ENCODE data around the gene MARK3. TPM values are rescaled to one million over a fixed set of nuclear protein-coding genes. Genes with fewer than 3 reads are reported as not detected.

The MARK3 gene
- polyA plus RNA-seq, 1 donor, result 64.4 TPM

GRCh38 chr14:103488071-103488470 lies 102.9 kb downstream of the MARK3 start:
- DNase-seq (ENCODE audit: low read depth), result no peak

- DNase-seq (ENCODE audit: low read depth), result no peak
These were observed 103.7 kb downstream of the MARK3 start for GRCh38 chr14:103488960-103489359.

DNA sequence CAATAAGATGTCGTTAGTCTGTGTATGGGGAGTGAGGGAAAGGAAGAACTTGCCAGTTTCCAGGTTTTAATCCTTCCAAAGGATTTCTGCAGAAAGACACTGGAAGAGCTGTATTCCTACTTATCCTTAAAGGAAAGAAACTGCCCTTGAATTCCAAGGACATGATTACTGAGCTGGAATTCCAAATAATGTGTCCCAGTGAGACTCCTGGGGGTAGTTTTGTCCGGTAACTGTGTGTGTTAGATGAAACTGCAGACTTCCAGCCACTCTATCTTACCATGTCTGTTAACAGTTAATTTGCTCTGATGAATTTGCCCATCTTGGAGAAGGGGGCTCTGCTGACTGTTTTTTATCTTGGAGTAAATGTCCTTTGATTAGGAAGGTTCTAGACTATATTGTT lies 104.4 kb downstream of the MARK3 start:
- DNase-seq (ENCODE audit: low read depth), result no peak

GRCh38 chr14:103491691-103492090 lies 106.5 kb downstream of the MARK3 start:
- no peak for DNase-seq (ENCODE audit: low read depth)

DNA sequence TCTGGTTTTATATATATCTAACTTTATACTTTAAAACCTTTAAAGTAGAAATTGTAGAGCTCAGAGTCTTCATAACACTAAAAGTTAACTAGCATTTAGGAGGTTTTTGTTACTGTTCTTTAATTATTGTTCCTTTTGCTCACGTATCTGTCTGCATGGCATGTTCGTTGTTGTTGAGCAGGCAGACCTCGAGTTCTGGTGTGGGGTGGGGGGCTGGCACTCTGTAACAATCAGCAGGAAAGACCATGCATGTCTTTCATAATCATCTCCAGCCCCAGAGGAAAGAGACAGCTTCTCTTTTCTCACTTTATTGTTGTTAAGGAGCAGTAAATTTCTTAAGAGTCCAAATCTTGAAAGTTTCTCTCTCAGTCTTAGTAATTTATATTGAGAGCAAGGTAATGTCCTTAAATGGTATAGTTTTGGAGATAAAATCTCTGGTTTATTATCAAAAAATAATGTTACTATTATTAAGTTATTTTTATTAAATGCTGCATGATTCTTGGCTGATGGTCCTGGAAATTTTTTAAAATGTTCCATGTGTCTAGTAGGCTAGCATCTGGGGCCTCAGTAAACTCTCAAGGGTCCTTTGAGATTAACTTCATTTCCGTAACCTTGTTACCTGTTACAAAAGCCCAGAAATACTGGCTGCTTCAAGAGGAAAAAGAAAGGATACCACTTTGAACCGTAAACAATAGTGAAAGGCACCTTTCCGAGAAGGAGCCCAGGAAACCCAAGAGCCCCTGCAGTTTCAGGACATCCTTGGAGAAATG lies 107.1 kb downstream of the MARK3 start:
- DNase-seq (ENCODE audit: low read depth), result peak; percentile 47

DNA sequence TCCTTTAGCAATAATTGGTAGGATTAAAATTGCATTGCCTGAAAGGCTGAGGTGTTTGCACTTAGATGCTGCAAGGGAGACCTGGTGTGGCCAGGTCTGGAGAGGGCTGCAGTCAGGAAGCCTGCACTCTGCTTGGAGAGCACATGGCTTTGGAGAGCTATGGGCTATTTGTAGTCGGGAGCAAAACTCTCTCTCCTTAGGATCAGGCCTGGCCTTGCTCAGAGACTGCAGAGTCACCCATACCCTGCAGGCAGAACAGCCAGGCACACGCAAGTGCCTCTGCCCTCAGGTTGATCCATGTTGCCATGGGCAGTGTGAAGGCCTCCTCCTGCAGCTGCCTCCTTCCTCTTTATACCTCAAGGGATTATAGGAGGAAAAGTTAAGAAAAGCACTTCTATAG lies 110.6 kb downstream of the MARK3 start:
- no peak for DNase-seq (ENCODE audit: low read depth)

DNA sequence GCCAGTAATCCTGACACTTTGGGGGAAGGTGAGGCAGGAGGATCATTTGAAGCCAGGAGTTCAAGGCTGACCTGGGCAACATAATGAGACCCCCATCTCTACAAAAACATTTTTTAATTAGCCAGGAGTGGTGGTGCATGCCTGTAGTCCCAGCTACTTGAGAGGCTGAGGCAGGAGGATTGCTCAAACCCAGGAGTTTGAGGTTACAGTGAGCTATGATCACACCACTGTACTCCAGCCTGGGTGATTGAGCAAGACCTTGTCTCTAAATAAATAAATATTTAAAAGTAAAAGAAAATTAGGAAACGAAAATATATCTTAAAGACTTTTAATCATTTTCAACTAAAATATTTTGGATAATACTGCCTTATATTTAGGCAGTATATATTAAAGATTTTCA lies 111.6 kb downstream of the MARK3 start:
- DNase-seq (ENCODE audit: low read depth), result no peak

DNA sequence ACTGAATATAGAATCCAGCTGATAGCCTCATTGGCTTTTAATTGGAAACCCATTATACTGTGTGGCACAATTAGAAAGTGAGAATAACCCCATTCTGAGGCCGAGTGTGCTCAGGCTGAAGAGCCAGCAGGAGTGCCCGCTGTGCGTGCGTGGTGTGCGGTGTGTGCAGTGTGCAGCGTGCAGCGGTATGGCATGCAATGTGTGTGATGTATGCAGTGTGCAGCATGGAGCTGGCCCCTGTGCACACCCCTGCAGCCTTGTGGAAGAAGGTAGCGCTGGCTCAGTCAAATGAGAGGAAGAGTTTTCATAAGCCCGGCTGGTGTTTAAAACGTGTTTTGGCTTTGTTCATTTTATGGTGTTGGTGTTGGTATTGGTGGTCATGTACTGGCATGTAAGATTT lies 114.5 kb downstream of the MARK3 start:
- DNase-seq (ENCODE audit: low read depth), result no peak

GRCh38 chr14:103500148-103500990 lies 115.2 kb downstream of the MARK3 start:
- peak; percentile 60 for DNase-seq (ENCODE audit: low read depth)

GRCh38 chr14:103501041-103501870 lies 116.0 kb downstream of the MARK3 start:
- DNase-seq (ENCODE audit: low read depth), result no peak

DNA sequence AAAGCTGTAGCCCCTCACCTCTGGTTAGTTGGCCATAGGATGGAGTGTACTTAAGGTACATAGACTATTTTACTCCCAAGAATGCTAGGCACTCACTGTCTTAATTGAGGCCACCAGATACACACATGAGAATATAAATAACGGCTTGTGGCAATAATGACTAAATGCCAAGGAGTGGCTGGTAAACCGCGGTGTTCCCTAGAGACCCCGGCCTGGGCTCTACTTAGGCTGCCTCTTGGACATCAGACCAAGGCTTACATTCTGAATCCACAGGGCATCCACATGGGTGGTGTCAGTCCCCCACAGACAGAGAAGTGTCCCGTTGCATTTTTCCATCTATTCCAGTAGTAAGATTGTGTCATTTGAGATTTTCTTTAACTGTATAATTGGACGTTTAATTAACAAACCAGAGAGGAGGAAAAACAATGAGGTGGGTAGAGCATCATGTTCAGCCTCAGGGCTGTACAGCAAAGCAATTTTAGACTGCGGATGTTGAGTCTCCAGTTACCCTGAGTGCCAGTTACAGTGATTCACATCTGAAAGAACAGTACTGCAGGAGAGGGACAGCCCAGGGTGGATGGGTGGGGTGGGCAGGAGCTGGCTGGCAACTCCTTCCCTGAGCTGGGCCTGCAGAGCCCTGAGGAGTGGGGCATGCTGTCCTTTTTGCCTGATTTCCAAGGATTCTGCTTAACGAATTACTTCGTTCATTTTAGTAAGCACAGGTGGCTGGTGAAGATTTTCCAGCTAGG lies 116.9 kb downstream of the MARK3 start:
- no peak for DNase-seq (ENCODE audit: low read depth)

DNA sequence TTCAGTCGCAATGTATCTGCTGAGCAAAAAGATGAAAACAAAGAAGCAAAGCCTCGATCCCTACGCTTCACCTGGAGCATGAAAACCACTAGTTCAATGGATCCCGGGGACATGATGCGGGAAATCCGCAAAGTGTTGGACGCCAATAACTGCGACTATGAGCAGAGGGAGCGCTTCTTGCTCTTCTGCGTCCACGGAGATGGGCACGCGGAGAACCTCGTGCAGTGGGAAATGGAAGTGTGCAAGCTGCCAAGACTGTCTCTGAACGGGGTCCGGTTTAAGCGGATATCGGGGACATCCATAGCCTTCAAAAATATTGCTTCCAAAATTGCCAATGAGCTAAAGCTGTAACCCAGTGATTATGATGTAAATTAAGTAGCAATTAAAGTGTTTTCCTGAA lies 117.7 kb downstream of the MARK3 start:
- DNase-seq (ENCODE audit: low read depth), result no peak

DNA sequence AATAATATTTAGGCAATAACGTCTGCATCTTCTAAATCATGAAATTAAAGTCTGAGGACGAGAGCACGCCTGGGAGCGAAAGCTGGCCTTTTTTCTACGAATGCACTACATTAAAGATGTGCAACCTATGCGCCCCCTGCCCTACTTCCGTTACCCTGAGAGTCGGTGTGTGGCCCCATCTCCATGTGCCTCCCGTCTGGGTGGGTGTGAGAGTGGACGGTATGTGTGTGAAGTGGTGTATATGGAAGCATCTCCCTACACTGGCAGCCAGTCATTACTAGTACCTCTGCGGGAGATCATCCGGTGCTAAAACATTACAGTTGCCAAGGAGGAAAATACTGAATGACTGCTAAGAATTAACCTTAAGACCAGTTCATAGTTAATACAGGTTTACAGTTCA lies 118.1 kb downstream of the MARK3 start:
- DNase-seq (ENCODE audit: low read depth), result no peak

DNA sequence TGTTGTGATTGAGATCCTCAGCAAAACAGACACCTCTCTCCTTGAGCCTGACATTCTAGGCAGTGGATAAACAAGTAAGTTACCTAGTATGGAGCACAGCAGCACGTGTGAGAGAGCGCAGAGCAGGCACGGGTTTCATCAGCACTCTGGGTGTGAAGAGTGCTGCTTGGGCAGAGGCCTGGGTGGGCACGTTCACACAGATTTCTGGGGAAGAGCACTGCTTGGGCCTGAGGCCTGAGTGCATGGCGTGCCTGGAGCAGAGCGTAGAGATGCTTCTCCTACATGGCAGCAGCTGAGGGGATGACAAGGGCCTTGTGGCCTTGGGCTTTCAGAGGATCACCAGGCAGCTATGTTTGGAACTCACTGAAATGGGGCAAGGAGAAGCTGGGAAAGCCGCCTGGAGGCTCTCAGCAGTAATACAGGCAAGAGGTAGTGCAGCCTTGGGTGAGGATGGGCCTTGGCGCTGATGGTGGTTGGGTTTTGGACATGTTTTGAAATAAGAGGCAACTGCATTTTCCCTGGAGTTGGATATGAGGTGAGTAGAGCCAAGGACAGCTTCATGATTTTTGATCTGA lies 119.9 kb downstream of the MARK3 start:
- DNase-seq (ENCODE audit: low read depth), result no peak

GRCh38 chr14:103507751-103508150 lies 122.5 kb downstream of the MARK3 start:
- DNase-seq (ENCODE audit: low read depth), result no peak

- no peak for DNase-seq (ENCODE audit: low read depth)
These were observed 123.5 kb downstream of the MARK3 start for GRCh38 chr14:103508521-103509329.

- DNase-seq (ENCODE audit: low read depth), result no peak
These were observed 124.9 kb downstream of the MARK3 start for GRCh38 chr14:103509864-103510723.

- DNase-seq (ENCODE audit: low read depth), result no peak
These were observed 125.8 kb downstream of the MARK3 start for GRCh38 chr14:103510724-103511693.
